GM10266 (cell line): ENCODE measurements around the gene ZBTB45.

Source experiments
- DNase-seq: peaks from one replicate; pipeline ENCODE4 v3.0.0; 2012; ENCODE audit errors: extremely low spot score
- CTCF ChIP-seq: IDR thresholded peaks from 2 replicates; pipeline ENCODE4 v1.5.1; 2012; ENCODE audit warnings: mild to moderate bottlenecking, low read depth; ENCODE audit not compliant: control insufficient read depth, insufficient read depth; ENCODE audit errors: missing control alignments

The ZBTB45 gene

DNA sequence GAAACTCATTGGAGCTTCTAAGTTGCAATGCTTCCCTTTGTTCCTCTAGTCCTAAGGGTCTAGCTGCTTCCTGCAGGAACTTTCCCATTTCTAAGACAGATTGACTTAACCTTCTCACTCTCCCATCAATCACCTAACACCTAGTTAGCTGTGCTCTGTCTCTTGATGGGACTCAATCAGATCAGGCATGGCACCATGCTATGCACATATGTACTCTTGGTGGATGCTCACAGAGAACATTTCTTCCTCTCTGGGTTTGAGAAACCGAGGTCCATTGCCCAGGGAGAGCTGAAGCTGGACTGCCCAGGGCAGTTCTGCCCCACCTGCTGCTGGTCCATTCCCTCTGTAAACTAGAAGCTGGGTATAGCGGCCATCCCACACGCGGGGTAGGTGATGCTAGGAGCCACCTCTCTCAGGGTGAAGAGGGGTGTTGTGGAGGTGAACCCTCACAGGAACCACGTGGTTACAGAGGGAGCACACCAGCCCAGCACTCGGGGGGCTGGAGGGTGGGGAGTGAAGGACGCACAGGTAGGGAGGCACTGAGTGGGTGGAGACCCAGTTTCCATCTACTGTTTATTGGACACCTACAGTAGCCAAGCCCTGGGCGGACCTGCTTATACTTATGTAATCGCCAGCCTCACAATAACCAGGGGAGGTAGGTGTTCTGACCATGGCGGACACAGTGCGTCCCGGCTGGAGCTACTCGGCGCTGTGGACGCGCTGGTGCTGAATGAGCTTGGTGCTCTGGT is 41.9 kb upstream of the ZBTB45 start:
- no peak for DNase-seq
- no peak for TF ChIP-seq CTCF

DNA sequence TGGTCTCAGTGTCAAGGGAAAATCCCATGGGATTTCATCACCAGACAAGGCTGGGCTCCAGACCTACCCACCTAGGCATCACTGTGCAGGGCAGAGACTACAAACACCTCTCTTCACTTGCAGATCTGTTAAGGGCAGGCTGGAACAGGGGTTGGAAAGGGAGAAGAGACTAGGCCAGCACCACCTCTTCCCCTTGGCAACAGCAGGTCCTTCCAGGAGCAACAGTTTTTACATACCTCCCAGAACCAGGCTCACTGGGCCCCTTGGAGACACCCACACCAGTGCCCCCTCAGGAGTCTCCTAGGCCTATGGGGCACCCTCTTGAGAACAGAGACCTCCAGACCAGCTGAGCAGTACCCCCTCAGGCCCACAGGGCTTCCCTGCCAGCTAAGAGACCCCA is 41.3 kb upstream of the ZBTB45 start:
- no peak for DNase-seq
- TF ChIP-seq CTCF, result no peak

DNA sequence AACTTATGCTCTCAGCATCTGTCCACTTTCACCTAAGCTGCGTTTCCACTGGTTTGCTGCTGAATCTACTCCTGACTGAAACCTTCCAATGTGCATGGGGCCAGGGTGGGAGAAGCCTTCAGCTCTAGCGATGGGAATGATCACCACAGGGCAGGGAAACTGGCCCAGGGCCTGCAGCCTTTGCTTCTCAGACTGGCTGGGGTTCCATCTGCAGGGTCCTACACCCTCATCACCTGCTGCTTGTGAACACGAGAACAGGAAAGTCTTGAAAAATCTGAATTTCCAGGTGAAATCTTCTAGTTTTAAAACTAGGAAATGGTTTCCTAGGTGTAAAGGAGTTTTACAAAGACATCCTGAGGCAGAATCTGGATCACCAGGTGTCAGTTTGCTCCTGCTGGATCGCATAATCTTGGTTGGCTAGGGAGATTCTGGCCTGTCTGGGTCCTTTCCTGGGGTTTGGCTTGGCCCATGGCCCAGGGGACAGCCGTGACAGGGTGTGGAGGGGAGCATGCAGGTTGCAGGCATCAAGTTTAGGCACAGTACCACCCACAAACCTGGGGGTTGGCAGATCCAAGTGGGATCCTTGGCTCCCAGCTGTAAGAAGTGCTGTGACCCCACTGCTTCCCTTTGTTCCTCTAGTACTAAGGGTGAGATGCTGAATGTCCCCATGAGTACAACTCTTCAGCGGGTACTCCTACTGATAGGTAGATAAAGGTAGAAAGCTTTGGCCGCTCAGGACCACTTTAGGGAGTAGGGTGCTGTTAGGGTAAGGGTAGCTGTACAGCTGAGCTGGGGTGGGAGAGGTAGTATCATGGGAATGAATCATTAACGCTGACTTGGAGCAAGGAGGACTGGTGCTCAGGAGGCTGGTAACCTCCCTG is 40.6 kb upstream of the ZBTB45 start:
- no peak for TF ChIP-seq CTCF
- DNase-seq, result no peak

DNA sequence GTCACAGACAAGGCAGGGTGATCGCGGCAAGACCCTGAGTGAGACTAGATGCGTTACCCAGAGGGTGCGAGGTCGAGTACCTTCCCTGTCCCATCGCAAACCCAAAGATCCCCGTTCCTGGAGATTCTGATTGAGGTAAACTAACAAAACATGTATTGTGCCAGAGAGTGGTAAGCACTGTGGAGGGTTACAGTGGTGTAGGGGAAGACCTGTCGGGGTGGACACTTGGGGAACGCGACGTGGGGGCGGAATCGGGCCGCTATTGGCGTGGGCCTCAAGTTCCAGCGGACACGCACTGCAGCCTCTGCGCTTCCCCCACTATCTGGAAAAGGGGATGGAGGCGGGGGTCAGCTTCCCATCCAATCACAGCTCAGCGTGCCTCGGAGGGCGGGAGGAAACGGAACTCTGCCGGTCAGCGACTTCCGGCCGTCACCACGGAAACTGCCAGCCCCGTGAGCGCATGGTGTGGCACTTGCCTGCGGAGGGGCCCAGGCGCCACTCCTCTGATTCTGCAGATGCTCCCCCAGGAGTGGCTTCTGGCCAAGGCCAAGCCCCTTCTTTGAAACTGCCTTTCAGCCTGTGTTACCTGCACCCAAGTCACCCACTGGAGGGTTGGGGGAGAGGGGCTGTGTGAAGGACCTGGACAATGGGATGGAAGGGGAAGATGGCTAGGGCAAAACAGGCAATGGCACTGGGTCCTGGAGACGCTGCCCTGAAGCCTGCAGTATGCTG is 39.8 kb upstream of the ZBTB45 start:
- peak; percentile 93 for DNase-seq

GRCh38 chr19:58558623-58559274 is 39.1 kb upstream of the ZBTB45 start:
- DNase-seq, result peak; percentile 98
- TF ChIP-seq CTCF, result no peak

More for the DNA sequence above, 39.8 kb upstream of the ZBTB45 start:
- no peak for TF ChIP-seq CTCF

DNA sequence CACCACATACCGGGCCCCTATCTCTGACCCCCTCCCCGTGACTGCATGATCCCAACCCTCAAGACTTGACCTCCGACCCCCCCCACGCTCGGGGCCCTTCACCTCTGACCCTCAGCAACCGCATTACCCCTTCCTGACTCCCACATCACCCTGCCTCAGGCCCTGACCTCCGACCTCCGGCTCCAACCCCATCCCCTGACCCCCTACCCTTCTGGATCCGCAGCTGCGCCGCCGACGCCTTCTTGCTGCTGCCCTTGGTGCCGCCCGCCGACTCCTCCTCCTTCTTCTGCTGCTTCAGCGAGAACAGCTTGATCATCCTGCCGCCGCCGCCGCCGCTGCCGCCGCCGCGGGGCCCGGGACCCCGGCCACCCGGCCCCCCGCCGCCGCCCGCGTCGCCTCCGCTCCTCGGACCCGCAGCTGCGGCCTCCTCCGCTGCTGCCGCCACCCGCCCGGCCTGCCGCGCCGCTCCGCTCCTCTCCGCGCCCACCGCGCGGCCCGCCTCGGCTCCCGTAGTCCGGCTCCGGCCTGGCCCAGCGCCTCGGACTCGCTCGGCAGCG is 38.5 kb upstream of the ZBTB45 start, which contains the start of gene UBE2M:
UBE2M (minus strand) TSS at position 546 of the 557 bp plus-strand sequence; CDS start at position 316, 230 bp downstream.
- DNase-seq, result no peak
- TF ChIP-seq CTCF, result no peak
